Loucy (cell line): ENCODE measurements around the gene KIF3B.

Experiments
- H2AFZ ChIP-seq: fragments of 200-600 bp; sonication (generic); 2 replicates; pipeline ENCODE4 v1.6.0; 2016; ENCODE audit warnings: antibody characterized with exemption, mild to moderate bottlenecking, low read length, moderate library complexity
- H3F3A ChIP-seq: fragments of 200-600 bp; 2 replicates; pipeline ENCODE4 v1.6.0; 2016; ENCODE audit warnings: antibody characterized with exemption, low read depth, mild to moderate bottlenecking
- H3K27me3 ChIP-seq: fragments of 200-600 bp; sonication (generic); 2 replicates; pipeline ENCODE4 v1.6.1; 2014; ENCODE audit warnings: low read length, mild to moderate bottlenecking; ENCODE audit not compliant: insufficient read depth, poor library complexity, severe bottlenecking
- H3K36me3 ChIP-seq: fragments of 200-600 bp; sonication (generic); 2 replicates; pipeline ENCODE4 v1.6.1; 2016; ENCODE audit warnings: low read length; ENCODE audit not compliant: insufficient read depth
- H3K4me1 ChIP-seq: fragments of 200-600 bp; sonication (generic); 2 replicates; pipeline ENCODE4 v1.5.1; 2014; ENCODE audit warnings: low read length, mild to moderate bottlenecking; ENCODE audit not compliant: insufficient read depth, poor library complexity, severe bottlenecking
- H3K4me2 ChIP-seq: fragments of 200-600 bp; sonication (generic); 2 replicates; pipeline ENCODE4 v1.6.0; 2014; ENCODE audit warnings: antibody characterized with exemption, low read length, low read depth, mild to moderate bottlenecking; ENCODE audit not compliant: poor library complexity, severe bottlenecking
- H3K4me3 ChIP-seq: fragments of 200-600 bp; sonication (generic); 2 replicates; pipeline ENCODE4 v1.5.1; 2014; ENCODE audit warnings: low read length, mild to moderate bottlenecking, mixed read lengths; ENCODE audit not compliant: poor library complexity, severe bottlenecking
- H3K79me2 ChIP-seq: fragments of 200-600 bp; sonication (generic); 2 replicates; pipeline ENCODE4 v1.6.1; 2014; ENCODE audit warnings: low read length; ENCODE audit not compliant: insufficient read depth
- H3K9ac ChIP-seq: fragments of 200-600 bp; sonication (generic); 2 replicates; pipeline ENCODE4 v1.6.0; 2014; ENCODE audit warnings: mild to moderate bottlenecking, low read depth, low read length, moderate library complexity; ENCODE audit not compliant: poor library complexity, severe bottlenecking
- H3K9me2 ChIP-seq: fragments of 200-600 bp; sonication (generic); replicated peaks from 2 replicates; pipeline ENCODE4 v1.6.1; 2016; ENCODE audit warnings: low read depth, low read length, mixed read lengths
- H3K9me3 ChIP-seq: fragments of 200-600 bp; sonication (generic); 2 replicates; pipeline ENCODE4 v1.6.1; 2014; ENCODE audit warnings: mild to moderate bottlenecking, antibody characterized with exemption, low read length, low read depth; ENCODE audit not compliant: insufficient read depth
- H4K20me1 ChIP-seq: fragments of 200-600 bp; sonication (generic); 2 replicates; pipeline ENCODE4 v1.6.0; 2014; ENCODE audit warnings: antibody characterized with exemption, low read length, mild to moderate bottlenecking; ENCODE audit not compliant: insufficient read depth, poor library complexity, severe bottlenecking
- EZH2phosphoT487 ChIP-seq: fragments of 200-600 bp; IDR thresholded peaks from 2 replicates; pipeline ENCODE4 v1.6.1; 2018; ENCODE audit warnings: antibody characterized with exemption, mild to moderate bottlenecking, moderate library complexity, borderline replicate concordance
- TF ChIP-seq, protein P1 (sequence below): fragments of 200-600 bp; sonication (generic); conservative IDR thresholded peaks from 2 replicates; pipeline ENCODE4 v1.5.1; 2014; ENCODE audit warnings: mild to moderate bottlenecking, antibody characterized with exemption, low read length

Gene KIF3B

GRCh38 chr20:32237419-32237818 lies 40.0 kb upstream of the KIF3B start:
- Histone ChIP-seq H3K36me3 (peaks cover 31% of the 10 kb centered on the region; the same call in 1 of the 2 replicates), H3K27me3 (no peaks in the 10 kb centered on the region), H3K9me2 (no peaks in the 10 kb centered on the region), H3K4me3 (no peak overlapping the region), H3K4me1 (no peaks in the 10 kb centered on the region), H3K9me3 (no peaks in the 10 kb centered on the region), H3F3A (no peaks in the 10 kb centered on the region), H2AFZ (no peak overlapping the region), H4K20me1 (no peaks in the 10 kb centered on the region), H3K9ac (no peak overlapping the region), H3K79me2 (no peaks in the 10 kb centered on the region), H3K4me2 (no peak overlapping the region)
- TF ChIP-seq, protein P1, sequence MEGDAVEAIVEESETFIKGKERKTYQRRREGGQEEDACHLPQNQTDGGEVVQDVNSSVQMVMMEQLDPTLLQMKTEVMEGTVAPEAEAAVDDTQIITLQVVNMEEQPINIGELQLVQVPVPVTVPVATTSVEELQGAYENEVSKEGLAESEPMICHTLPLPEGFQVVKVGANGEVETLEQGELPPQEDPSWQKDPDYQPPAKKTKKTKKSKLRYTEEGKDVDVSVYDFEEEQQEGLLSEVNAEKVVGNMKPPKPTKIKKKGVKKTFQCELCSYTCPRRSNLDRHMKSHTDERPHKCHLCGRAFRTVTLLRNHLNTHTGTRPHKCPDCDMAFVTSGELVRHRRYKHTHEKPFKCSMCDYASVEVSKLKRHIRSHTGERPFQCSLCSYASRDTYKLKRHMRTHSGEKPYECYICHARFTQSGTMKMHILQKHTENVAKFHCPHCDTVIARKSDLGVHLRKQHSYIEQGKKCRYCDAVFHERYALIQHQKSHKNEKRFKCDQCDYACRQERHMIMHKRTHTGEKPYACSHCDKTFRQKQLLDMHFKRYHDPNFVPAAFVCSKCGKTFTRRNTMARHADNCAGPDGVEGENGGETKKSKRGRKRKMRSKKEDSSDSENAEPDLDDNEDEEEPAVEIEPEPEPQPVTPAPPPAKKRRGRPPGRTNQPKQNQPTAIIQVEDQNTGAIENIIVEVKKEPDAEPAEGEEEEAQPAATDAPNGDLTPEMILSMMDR, result no peak
- no peak for TF ChIP-seq EZH2phosphoT487

GRCh38 chr20:32238483-32239425 lies 38.7 kb upstream of the KIF3B start:
- Histone ChIP-seq H3K9me3 (no peaks in the 10 kb centered on the region), H3F3A (no peaks in the 10 kb centered on the region), H3K27me3 (no peaks in the 10 kb centered on the region), H4K20me1 (no peaks in the 10 kb centered on the region), H3K9me2 (no peaks in the 10 kb centered on the region), H3K4me3 (no peak overlapping the region), H3K79me2 (no peaks in the 10 kb centered on the region), H3K4me2 (no peak overlapping the region), H3K4me1 (no peaks in the 10 kb centered on the region), H3K9ac (no peak overlapping the region), H2AFZ (no peak overlapping the region), H3K36me3 (peaks cover 20% of the 10 kb centered on the region; the same call in 1 of the 2 replicates)
- TF ChIP-seq, protein P1, result no peak
- TF ChIP-seq EZH2phosphoT487, result no peak

DNA sequence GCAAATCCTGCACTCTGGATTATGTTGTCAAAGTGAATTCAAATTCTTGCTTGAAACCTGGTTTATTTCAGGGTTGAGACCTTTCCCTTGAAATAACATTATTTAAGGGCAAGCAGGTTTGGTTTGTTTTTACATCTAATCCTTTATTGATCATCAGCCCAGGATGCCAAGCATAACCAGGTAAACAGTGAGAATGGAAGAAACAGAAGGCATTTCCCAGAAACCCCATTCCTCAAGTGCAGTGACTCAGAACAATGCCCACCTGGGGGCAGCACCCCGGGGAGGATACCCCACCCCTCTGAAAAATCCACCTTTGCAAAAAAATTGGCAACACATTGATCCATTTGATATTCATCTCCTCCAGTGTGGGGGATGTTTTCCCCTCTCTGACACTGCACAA lies 37.2 kb upstream of the KIF3B start:
- no peak overlapping the region for H3K4me2 ChIP-seq

More for the DNA sequence above, 37.2 kb upstream of the KIF3B start:
- TF ChIP-seq, protein P1, result peak; percentile 34
- no peak for TF ChIP-seq EZH2phosphoT487
- Histone ChIP-seq H3K79me2 (no peaks in the 10 kb centered on the region), H3F3A (no peaks in the 10 kb centered on the region), H3K4me3 (no peak overlapping the region), H3K9me3 (no peaks in the 10 kb centered on the region), H3K4me1 (no peaks in the 10 kb centered on the region), H3K9me2 (no peaks in the 10 kb centered on the region), H3K9ac (no peak overlapping the region), H3K36me3 (peaks cover 6% of the 10 kb centered on the region; the same call in 1 of the 2 replicates), H3K27me3 (no peaks in the 10 kb centered on the region), H4K20me1 (no peaks in the 10 kb centered on the region), H2AFZ (no peak overlapping the region)
